ENCODE data around the gene RAB31. TPM values are rescaled to one million over a fixed set of nuclear protein-coding genes. Genes with fewer than 3 reads are reported as not detected.

The RAB31 gene
- total RNA-seq, 3 donors from 2014 or later = 0.40 to 1.8 (median 1.2) TPM

DNA sequence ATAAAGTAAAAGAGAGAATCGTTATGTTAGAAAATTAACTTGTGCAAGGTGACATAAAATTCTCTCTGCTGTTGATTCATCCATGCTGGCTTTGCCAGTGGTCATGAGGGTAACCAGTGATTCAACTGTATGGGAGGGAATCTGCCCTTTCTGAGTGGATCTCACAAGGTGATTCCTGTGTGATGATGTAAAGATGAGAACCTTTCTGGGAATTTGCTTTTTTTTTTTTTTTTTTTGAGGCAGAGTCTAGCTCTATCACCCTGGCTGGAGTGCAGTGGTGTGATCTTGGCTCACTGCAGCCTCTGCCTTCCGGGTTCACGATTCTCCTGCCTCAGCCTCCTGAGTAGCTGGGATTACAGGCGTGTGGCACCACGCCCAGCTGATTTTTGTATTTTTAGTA lies 23.3 kb downstream of the RAB31 start:
- Mint-ChIP-seq H3K4me3 (no peak overlapping the region), H3K4me1 (ENCODE audit: low read depth) (peaks cover 4% of the 10 kb centered on the region), H3K9me3 (no peaks in the 10 kb centered on the region), H3K36me3 (ENCODE audit: insufficient read depth) (no peaks in the 10 kb centered on the region), H3K27me3 (ENCODE audit: low read depth) (peaks cover 24% of the 10 kb centered on the region)
- ATAC-seq (no peak), DNase-seq (no peak)

DNA sequence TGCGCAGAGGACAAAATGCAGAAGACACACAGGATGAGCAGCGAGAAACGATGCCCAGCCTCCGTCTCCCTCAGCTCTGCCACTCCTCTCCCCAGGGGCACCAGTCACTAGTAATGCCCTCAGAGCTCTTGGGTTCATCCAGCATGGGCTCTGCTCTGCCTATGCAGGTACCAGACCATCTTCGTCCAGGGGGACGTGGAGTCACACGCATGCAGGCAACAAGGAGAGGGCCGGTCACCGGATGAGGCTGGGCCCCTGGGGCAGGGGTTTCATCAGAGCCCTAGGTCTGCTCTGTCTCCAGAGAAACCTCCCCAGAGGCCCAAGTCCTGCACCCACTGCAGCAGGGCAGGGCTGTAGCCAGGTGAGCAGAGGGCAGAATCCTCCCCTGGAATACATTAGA lies 23.9 kb downstream of the RAB31 start:
- Mint-ChIP-seq H3K9me3 (no peaks in the 10 kb centered on the region), H3K4me3 (no peak overlapping the region), H3K36me3 (ENCODE audit: insufficient read depth) (no peaks in the 10 kb centered on the region), H3K4me1 (ENCODE audit: low read depth) (peaks cover 4% of the 10 kb centered on the region), H3K27me3 (ENCODE audit: low read depth) (peaks cover 26% of the 10 kb centered on the region)
- ATAC-seq (no peak), DNase-seq (no peak)

DNA sequence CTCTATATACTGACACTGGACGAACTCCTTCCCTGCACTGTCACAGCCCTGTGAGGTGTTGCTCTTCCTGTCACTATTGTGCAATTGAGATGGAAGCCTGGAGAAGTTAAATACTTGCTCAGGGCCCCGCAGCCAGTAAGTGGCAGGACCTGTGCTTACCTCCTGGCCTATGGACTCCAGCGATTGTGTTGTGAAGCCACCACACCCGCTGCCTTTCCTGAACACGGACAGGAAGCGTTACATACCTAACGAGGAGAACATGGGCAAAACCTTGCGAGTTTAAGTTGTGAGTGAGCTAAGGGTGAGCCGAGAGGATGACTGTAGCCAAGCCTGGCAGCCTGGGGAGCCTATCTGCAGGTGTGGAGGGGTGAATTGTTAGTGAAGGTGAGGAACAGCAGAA lies 26.1 kb downstream of the RAB31 start:
- no peak for ATAC-seq
- Mint-ChIP-seq H3K4me1 (ENCODE audit: low read depth) (peaks cover 4% of the 10 kb centered on the region), H3K9me3 (no peaks in the 10 kb centered on the region), H3K36me3 (ENCODE audit: insufficient read depth) (no peaks in the 10 kb centered on the region), H3K27me3 (ENCODE audit: low read depth) (peaks cover 28% of the 10 kb centered on the region), H3K4me3 (no peak overlapping the region)
- no peak for DNase-seq

DNA sequence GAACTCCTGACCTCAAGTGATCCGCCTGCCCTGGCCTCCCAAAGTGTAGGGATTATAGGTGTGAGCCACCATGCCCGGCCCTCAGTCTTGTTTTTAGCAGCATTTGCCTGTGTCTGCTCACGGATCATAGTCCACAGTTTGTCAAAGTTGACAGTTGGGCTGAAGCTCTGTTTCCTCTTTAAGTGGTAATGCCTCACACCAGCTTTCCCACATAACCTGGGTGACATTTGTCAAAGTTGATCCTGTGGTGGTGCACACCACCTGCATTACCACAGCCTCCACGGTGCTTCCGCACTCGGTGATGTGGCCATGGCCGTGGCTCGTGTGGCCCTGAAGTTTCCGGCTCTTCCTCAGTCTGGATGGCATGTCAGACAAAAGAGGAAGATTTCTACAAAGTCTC lies 27.1 kb downstream of the RAB31 start:
- H3K36me3 Mint-ChIP-seq (ENCODE audit: insufficient read depth) = no peaks in the 10 kb centered on the region
- no peak overlapping the region for H3K4me3 Mint-ChIP-seq
- DNase-seq = no peak
- ATAC-seq = no peak
- H3K4me1 Mint-ChIP-seq (ENCODE audit: low read depth) = peaks cover 4% of the 10 kb centered on the region
- H3K9me3 Mint-ChIP-seq = no peaks in the 10 kb centered on the region
- peaks cover 28% of the 10 kb centered on the region for H3K27me3 Mint-ChIP-seq (ENCODE audit: low read depth)

DNA sequence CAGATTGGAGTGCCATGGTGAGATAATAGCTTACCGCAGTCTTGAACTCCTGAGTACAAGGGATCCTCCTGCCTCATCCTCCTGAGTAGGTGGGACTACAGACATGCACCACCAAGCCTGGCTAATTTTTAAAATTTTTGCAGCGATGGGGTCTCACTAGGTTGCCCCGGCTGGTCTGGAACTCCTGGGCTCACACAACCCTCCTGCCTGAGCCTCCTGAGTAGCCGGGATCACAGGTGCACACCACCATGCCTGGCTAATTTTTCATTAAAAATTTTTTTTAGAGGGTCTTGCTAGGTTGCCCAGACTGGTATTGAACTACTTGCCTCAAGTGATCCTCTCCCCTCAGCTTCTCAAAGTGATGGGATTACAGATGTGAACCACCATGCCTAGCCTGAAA lies 27.8 kb downstream of the RAB31 start:
- ATAC-seq (no peak), DNase-seq (no peak)
- Mint-ChIP-seq H3K4me3 (no peak overlapping the region), H3K4me1 (ENCODE audit: low read depth) (peaks cover 4% of the 10 kb centered on the region), H3K27me3 (ENCODE audit: low read depth) (peaks cover 26% of the 10 kb centered on the region), H3K9me3 (no peaks in the 10 kb centered on the region), H3K36me3 (ENCODE audit: insufficient read depth) (no peaks in the 10 kb centered on the region)

DNA sequence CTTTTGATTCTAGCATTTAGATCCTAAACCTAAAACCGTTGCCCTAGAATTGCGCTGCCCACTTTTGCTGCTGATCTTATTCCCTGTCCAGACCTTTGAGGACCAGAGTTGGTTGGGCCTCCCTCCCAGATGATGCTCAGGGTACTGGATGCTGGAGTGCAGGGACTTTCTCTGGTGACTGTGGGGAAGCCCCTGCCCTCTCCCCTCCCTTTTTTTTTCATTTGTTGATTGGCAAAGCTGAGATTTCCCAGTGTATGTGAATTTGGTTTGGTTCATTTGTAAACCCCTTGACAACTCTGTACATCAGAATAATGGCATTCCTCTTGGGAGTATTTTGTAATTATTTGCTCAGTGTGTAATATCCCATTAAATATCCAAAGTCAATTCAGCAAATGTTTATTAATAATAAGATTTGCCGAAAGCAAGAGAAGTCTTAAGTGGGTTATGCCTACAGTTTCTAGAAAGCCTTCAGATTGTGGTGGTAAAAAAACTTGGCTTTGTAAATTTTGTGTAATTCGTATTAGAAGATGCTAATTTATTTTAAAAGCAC lies 28.3 kb downstream of the RAB31 start:
- DNase-seq = no peak

DNA sequence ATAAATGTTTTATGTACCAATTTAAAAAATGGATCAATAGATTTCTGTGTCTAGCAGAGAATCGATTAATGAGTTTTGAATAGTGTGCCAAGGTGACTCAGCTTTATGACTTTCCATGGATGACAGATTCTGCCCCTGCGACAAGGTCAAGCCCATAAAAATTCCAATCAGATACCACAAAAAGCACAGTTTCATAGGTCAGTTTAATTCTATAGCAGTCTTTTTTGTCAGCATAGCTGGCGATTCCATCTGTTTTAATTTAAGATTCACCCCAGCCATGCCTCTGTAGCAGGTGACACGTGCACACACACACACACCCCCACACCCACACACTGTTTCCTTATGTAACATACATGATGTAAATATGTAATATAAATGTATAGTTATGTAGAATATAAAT lies 28.9 kb downstream of the RAB31 start:
- Mint-ChIP-seq H3K36me3 (ENCODE audit: insufficient read depth) (no peaks in the 10 kb centered on the region), H3K9me3 (no peaks in the 10 kb centered on the region), H3K4me1 (ENCODE audit: low read depth) (peaks cover 4% of the 10 kb centered on the region), H3K27me3 (ENCODE audit: low read depth) (peaks cover 30% of the 10 kb centered on the region), H3K4me3 (no peak overlapping the region)
- DNase-seq = no peak
- ATAC-seq = no peak

More for the DNA sequence above, 28.3 kb downstream of the RAB31 start:
- no peaks in the 10 kb centered on the region for H3K9me3 Mint-ChIP-seq
- no peak for ATAC-seq
- peaks cover 4% of the 10 kb centered on the region for H3K4me1 Mint-ChIP-seq (ENCODE audit: low read depth)
- peaks cover 26% of the 10 kb centered on the region for H3K27me3 Mint-ChIP-seq (ENCODE audit: low read depth)
- no peaks in the 10 kb centered on the region for H3K36me3 Mint-ChIP-seq (ENCODE audit: insufficient read depth)
- no peak overlapping the region for H3K4me3 Mint-ChIP-seq

DNA sequence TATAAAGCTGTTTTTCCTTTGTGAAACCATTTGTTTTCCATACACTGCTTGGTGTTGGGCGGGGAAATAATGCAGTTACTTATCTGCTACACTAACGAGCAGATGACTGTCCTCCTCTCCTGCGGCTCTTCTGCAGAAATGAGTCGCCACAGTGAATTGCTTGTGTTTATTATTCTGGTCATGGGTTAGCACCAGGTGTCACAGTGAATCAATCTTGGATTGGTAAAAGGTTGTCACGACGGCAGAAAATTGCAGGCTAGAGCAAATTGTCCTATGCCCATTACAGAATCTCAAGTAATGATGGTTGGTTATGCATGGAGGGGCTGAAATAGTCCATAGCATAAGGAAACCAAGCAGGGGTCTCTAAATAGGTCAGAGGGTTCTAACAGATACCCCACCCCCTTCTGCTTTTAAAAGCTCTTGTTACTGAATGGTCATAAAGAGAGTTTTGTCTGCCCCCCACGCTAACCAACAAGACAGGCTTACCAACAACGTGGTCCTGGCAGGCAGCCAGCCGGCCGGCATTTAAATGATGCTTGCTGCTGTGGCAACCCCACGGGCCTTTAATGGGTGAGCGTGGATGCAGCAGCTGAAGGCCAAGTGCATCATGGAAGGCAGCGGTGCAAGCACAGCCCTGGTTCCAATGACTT lies 29.5 kb downstream of the RAB31 start:
- Mint-ChIP-seq H3K36me3 (ENCODE audit: insufficient read depth) (no peaks in the 10 kb centered on the region), H3K4me1 (ENCODE audit: low read depth) (peaks cover 4% of the 10 kb centered on the region), H3K9me3 (no peaks in the 10 kb centered on the region), H3K4me3 (no peak overlapping the region), H3K27me3 (ENCODE audit: low read depth) (peaks cover 32% of the 10 kb centered on the region)
- ATAC-seq = no peak
- no peak for DNase-seq

DNA sequence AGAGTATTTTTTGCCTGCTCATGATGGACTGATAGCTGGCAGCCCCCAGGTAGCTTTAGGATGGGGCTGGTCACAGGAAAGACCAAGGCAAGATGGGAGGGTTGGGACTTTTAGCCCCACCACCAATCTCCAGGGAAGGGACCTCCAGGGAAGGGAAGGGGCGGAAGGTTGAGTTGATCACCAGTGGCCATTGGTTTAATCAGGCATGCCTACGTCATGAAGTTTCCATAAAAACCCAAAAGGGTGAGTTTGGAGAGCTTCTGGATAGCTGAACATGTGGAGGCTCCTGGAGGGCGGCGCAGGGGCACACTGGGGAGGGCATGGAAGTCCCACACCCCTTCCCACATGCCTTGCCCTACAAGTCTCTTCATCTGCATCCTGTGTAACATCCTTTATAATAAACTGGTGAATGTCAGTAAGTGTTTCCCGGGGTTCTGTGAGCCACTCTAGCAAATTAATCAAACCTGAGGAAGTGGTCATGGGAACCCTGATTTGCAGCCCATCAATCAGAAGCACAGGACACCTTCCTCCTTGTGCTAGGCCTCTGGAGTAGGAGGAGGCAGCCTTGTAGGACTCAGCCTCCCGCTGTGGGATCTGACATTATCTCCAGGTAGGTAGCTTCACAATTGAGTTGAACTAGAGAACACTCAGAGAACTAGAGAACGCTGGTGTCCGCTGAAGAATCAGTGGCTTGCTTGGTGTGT lies 30.3 kb downstream of the RAB31 start:
- DNase-seq = no peak
- H3K27me3 Mint-ChIP-seq (ENCODE audit: low read depth) = peaks cover 30% of the 10 kb centered on the region
- no peak overlapping the region for H3K4me3 Mint-ChIP-seq
- H3K4me1 Mint-ChIP-seq (ENCODE audit: low read depth) = peaks cover 4% of the 10 kb centered on the region
- H3K9me3 Mint-ChIP-seq = no peaks in the 10 kb centered on the region
- no peaks in the 10 kb centered on the region for H3K36me3 Mint-ChIP-seq (ENCODE audit: insufficient read depth)
- no peak for ATAC-seq

DNA sequence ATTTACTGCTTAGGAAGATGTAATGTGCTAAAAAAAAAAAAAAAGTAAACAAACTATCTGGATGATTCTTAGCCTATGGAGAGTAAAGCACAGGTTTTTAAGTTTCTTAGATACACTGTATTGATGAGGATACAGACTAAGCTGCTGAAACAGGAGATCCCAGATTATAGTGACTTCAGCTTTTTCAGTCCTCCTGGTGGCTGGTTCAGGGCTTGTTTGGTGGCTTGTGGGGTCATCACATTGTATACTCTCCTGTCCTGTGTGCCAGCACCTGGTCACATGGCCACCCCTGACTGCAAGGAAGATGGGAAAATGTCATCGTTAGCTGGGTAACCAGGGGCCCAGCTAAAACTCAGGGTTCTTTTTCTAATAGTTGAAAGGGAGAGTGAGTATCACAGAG lies 31.4 kb downstream of the RAB31 start:
- H3K4me1 Mint-ChIP-seq (ENCODE audit: low read depth) = no peaks in the 10 kb centered on the region
- H3K9me3 Mint-ChIP-seq = no peaks in the 10 kb centered on the region
- H3K27me3 Mint-ChIP-seq (ENCODE audit: low read depth) = peaks cover 31% of the 10 kb centered on the region
- H3K36me3 Mint-ChIP-seq (ENCODE audit: insufficient read depth) = no peaks in the 10 kb centered on the region
- no peak for ATAC-seq
- H3K4me3 Mint-ChIP-seq = no peak overlapping the region
- DNase-seq = no peak

DNA sequence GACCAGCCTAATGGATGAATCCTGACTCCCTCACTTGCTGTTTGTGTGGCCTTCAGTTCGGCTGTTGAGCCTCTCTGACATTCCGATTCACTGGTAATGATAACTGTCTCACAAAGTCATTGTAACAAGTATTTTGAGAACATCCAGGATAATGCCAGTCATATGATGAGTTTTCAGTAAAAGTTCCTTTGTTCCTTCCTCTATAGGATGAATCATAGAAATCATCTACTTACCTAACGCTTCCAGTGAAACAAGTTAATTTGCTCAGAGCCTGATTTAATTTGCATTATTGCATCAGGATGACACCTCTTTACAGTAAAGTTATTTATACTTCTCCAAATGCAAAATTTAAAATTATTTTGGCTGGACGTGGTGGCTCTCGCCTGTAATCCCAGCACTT lies 32.0 kb downstream of the RAB31 start:
- ATAC-seq = no peak

DNA sequence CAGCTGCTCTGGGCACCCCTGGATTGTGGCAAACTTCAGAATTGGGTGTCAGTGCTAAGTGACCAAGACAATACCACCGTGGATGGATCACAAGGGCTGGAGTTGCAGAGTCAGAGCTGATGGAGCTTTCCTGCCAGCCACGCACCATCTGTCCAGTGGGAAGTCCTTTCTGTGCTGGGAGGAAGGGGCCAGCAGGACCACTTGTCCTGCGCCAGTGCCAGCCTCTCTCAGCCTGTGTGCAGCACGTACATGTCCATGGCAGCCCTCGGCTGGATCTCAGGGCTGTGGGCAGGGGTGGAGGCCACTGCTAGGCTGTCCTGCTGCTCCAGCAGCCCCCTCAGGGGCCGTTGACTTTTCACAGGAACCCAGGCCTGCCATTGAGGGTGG lies 33.3 kb downstream of the RAB31 start:
- peaks cover 25% of the 10 kb centered on the region for H3K27me3 Mint-ChIP-seq (ENCODE audit: low read depth)
- no peak overlapping the region for H3K4me3 Mint-ChIP-seq
- no peaks in the 10 kb centered on the region for H3K36me3 Mint-ChIP-seq (ENCODE audit: insufficient read depth)
- no peaks in the 10 kb centered on the region for H3K4me1 Mint-ChIP-seq (ENCODE audit: low read depth)
- ATAC-seq = no peak
- H3K9me3 Mint-ChIP-seq = no peaks in the 10 kb centered on the region
- DNase-seq = no peak

More for the DNA sequence above, 32.0 kb downstream of the RAB31 start:
- Mint-ChIP-seq H3K27me3 (ENCODE audit: low read depth) (peaks cover 30% of the 10 kb centered on the region), H3K36me3 (ENCODE audit: insufficient read depth) (no peaks in the 10 kb centered on the region), H3K9me3 (no peaks in the 10 kb centered on the region), H3K4me1 (ENCODE audit: low read depth) (no peaks in the 10 kb centered on the region), H3K4me3 (no peak overlapping the region)
- DNase-seq = no peak

DNA sequence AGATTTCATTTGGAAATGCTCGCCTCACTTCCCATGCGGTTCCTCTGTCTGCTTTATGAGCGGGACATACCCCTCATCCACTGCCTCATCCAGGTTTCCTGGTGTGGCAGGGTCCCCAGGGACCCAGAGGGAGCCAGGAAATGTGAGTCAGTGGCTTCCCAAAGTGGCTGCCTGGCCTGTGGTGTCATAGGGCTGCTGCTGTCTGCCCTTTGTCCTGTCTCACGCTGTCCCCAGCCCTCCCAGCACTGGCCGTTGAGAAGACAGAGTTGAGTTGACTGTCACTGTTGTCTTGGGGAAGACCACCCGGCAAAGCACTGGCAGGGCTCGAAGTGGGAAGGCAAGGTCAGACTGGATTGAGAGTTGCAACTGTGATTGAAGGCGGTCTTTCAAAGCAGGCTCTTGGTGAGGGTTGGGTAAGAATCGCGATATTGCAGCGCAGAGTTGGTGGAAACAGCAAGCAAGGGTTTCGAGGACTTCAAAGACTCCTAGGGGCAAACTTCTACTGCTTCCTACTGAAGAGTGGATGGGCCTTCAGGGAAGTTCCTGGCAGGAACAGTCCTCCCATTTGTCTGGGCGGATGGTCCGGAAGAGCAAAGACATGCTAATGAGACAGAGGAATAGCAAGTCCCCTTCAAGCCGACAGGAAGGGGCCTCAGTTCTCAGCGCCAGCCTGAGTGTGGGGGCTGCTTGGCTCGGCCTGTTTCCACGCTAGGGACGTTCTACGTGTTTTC lies 33.9 kb downstream of the RAB31 start:
- ATAC-seq (no peak), DNase-seq (no peak)
- Mint-ChIP-seq H3K36me3 (ENCODE audit: insufficient read depth) (no peaks in the 10 kb centered on the region), H3K4me1 (ENCODE audit: low read depth) (no peaks in the 10 kb centered on the region), H3K4me3 (no peak overlapping the region), H3K27me3 (ENCODE audit: low read depth) (peaks cover 24% of the 10 kb centered on the region), H3K9me3 (no peaks in the 10 kb centered on the region)

DNA sequence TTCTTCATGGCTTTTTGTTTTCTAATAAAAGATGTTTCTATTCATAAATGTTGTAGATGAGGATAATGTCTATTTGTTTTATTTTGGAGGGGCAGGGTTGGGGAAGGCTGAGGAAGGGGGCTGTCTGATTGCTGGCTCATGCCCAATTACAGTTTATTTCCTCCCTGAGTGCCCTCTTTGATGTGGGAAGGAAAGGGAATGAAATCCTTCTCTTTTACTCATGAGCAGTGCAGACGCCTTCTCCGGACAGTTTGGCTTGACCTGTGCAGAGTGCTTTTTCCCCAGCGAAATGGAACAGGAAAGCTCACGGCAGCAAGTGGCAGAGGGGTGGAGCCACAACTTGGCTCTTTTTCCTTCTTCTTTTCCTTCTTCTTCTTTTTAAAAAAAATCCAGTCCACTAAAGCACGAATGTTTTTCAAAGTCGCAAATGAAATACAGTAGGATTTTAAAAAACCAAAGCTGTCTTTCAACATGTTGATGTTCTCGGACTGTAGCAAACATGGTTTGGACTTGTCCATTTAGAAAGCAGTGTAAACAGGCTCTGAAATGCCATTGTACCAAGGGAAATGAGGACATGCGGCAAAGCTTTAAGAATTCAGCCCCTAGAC lies 34.5 kb downstream of the RAB31 start:
- H3K27me3 Mint-ChIP-seq (ENCODE audit: low read depth) = peaks cover 22% of the 10 kb centered on the region
- ATAC-seq = no peak
- H3K36me3 Mint-ChIP-seq (ENCODE audit: insufficient read depth) = no peaks in the 10 kb centered on the region
- H3K4me1 Mint-ChIP-seq (ENCODE audit: low read depth) = no peaks in the 10 kb centered on the region
- DNase-seq = no peak
- H3K4me3 Mint-ChIP-seq = no peak overlapping the region
- no peaks in the 10 kb centered on the region for H3K9me3 Mint-ChIP-seq

Measured in activated T-cell treated with anti-CD3 and anti-CD28 coated beads, Interleukin-2, amount 50 U/mL, for 4 hours (primary cell).